ENCODE data around the gene KRT16. TPM values are rescaled to one million over a fixed set of nuclear protein-coding genes. Genes with fewer than 3 reads are reported as not detected.
"Not testable (repeated sequence)": the region's sequence is repeated elsewhere in the genome, so short reads cannot be mapped to it uniquely, and the experiment has no call there.

The KRT16 gene
- total and polyA plus RNA-seq, 2 donors (not counting 3 experiments of a cell fraction or from before 2014, with no cell fraction given), result not detected

DNA sequence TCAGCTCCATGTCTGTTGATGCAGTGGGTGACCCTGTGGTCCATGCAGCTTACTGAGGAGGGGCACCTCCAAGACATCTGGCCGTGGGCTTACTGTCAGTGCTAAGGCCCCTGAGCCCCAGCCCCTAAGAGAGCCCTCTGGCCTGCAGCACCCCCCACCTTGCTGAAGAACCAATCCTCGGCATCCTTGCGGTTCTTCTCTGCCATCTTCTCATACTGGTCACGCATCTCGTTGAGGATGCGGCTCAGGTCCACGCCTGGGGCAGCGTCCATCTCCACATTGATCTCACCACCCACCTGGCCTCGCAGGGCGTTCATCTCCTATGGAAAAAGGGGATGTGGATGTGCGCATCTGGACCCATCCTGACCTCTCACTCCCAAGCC is 8.9 kb upstream of the KRT16 start:
- DNase-seq (ENCODE audit: low read depth, low spot score); dilution Hi-C loops (cut with MboI; ENCODE audit: extremely low pct_ligation_motif_present, low sequenced_read_pairs); H3K9me3 ChIP-seq (replicated peaks; ENCODE audit: control insufficient read depth, insufficient read depth, low read length): not testable (repeated sequence)

DNA sequence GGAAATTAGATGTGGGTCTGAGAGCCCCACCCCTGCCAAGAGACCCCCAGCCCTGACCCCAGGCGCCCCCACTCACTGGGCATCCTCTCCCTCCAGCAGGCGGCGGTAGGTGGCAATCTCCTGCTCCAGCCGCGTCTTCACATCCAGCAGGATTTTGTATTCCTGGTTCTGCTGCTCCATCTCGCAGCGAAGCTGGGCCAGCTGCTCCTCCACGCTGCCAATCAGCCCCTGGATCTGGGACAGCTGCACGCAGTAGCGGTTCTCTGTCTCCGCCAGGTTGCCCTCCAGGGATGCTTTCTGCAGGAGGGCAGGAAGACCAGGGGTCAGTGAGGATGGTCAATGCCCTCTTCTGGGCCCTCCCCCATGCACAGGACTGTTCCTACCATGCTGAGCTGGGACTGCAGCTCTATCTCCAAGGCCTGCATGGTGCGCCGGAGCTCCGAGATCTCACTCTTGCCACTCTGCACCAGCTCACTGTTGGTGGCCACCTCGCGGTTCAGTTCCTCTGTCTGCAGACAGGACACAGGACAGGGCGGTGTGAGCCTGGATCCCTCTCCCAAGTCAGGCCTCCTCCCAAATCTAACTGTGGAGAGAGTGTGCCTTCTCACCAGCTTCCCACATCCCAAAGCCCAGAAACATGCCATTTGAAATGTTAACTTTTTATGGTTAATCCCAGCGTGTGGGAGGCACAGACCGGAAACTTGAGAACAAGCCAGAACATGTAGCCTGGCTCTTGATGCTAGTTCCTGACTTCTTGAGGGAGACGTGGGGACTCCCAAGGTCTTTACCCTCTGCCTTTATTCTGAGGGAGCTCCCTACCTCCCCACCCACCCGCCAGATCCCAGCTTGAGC is 8.2 kb upstream of the KRT16 start:
- Histone ChIP-seq H4K20me1 (replicated peaks; ENCODE audit: control insufficient read depth, extremely low read depth, insufficient read depth, low read length) (no peaks in the 10 kb centered on the region), H3K79me2 (ENCODE audit: control insufficient read depth, insufficient read depth, low read length) (no peaks in the 10 kb centered on the region), H3K9me1 (replicated peaks; ENCODE audit: control insufficient read depth, extremely low read depth, insufficient read depth, low read length) (no peaks in the 10 kb centered on the region), H3K36me3 (ENCODE audit: control insufficient read depth in 2 of 2, extremely low read depth in 1 of 2, insufficient read depth in 2 of 2, low read length in 2 of 2) (no peaks in the 10 kb centered on the region), H3K9me3 (replicated peaks; ENCODE audit: control insufficient read depth, insufficient read depth, low read length) (no peaks in the 10 kb centered on the region), H3K27me3 (ENCODE audit: control insufficient read depth in 2 of 2, insufficient read depth in 2 of 2, low read length in 2 of 2) (no peaks in the 10 kb centered on the region), H3K4me3 (replicated peaks in 1 of 3; ENCODE audit: insufficient read depth in 1 of 3, low read depth in 1 of 3, low read length in 3 of 3) (no peak overlapping the region), H3K4me2 (ENCODE audit: insufficient read depth, low read length) (no peak overlapping the region), H3K27ac (ENCODE audit: insufficient read depth, low read depth, low read length) (no peak overlapping the region), H2AFZ (ENCODE audit: low read depth, low read length) (no peak overlapping the region), H3K9ac (replicated peaks; ENCODE audit: extremely low read depth, insufficient read depth, low read length) (no peak overlapping the region), H3K4me1 (ENCODE audit: control insufficient read depth, extremely low read depth, insufficient read depth, low read length) (no peaks in the 10 kb centered on the region)
- FAIRE-seq (no peak), DNase-seq (ENCODE audit: low read depth, low spot score) (no peak)
- intact Hi-C loops (cut with micrococcal nuclease), result no loop called here
- ChIA-PET POLR2A (no interaction called here), CTCF (interaction anchor here (1.0 to 1.6 kb wide), 3 partner anchors 28 to 72 kb away, joined by 3 to 5 read pairs (median 3); no protein-coding TSS in a partner anchor)
- dilution Hi-C loops (cut with MboI; ENCODE audit: extremely low pct_ligation_motif_present, low sequenced_read_pairs), result no loop called here
- BruUV-seq (replicated peaks), result no TSS peak
- TF ChIP-seq MAX (IDR thresholded peaks at IDR 0.05; ENCODE audit: insufficient read depth, insufficient read length) (no peak), EZH2 (IDR thresholded peaks at IDR 0.05; ENCODE audit: borderline replicate concordance, low read depth, low read length, severe bottlenecking) (no peak), POLR2AphosphoS5 (IDR thresholded peaks at IDR 0.05; ENCODE audit: insufficient read depth, low read depth, low read length) (no peak), MYC (IDR thresholded peaks at IDR 0.05; ENCODE audit: low read depth, low read length) (no peak), FOS (IDR thresholded peaks at IDR 0.05; ENCODE audit: borderline replicate concordance, insufficient read depth, low read length) (no peak), POLR2A (IDR thresholded peaks at IDR 0.05; ENCODE audit: low read depth, low read length) (no peak), JUN (IDR thresholded peaks at IDR 0.05; ENCODE audit: borderline replicate concordance, insufficient read depth, insufficient read length, low read depth) (no peak)
- TF ChIP-seq, protein P1, sequence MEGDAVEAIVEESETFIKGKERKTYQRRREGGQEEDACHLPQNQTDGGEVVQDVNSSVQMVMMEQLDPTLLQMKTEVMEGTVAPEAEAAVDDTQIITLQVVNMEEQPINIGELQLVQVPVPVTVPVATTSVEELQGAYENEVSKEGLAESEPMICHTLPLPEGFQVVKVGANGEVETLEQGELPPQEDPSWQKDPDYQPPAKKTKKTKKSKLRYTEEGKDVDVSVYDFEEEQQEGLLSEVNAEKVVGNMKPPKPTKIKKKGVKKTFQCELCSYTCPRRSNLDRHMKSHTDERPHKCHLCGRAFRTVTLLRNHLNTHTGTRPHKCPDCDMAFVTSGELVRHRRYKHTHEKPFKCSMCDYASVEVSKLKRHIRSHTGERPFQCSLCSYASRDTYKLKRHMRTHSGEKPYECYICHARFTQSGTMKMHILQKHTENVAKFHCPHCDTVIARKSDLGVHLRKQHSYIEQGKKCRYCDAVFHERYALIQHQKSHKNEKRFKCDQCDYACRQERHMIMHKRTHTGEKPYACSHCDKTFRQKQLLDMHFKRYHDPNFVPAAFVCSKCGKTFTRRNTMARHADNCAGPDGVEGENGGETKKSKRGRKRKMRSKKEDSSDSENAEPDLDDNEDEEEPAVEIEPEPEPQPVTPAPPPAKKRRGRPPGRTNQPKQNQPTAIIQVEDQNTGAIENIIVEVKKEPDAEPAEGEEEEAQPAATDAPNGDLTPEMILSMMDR (IDR thresholded peaks at IDR 0.05; ENCODE audit: extremely low read depth in 1 of 2, insufficient read depth in 1 of 2, low read depth in 1 of 2, low read length in 2 of 2), result no peak

More for the DNA sequence above, 8.9 kb upstream of the KRT16 start:
- H3K27ac ChIP-seq (ENCODE audit: insufficient read depth, low read depth, low read length); H3K4me2 ChIP-seq (ENCODE audit: insufficient read depth, low read length); BruUV-seq (replicated peaks); H3K9ac ChIP-seq (replicated peaks; ENCODE audit: extremely low read depth, insufficient read depth, low read length); H3K4me1 ChIP-seq (ENCODE audit: control insufficient read depth, extremely low read depth, insufficient read depth, low read length); FAIRE-seq; H4K20me1 ChIP-seq (replicated peaks; ENCODE audit: control insufficient read depth, extremely low read depth, insufficient read depth, low read length); H3K4me3 ChIP-seq (replicated peaks in 1 of 3; ENCODE audit: insufficient read depth in 1 of 3, low read depth in 1 of 3, low read length in 3 of 3); POLR2A ChIA-PET; intact Hi-C loops (cut with micrococcal nuclease); H3K27me3 ChIP-seq (ENCODE audit: control insufficient read depth in 2 of 2, insufficient read depth in 2 of 2, low read length in 2 of 2); H2AFZ ChIP-seq (ENCODE audit: low read depth, low read length); H3K36me3 ChIP-seq (ENCODE audit: control insufficient read depth in 2 of 2, extremely low read depth in 1 of 2, insufficient read depth in 2 of 2, low read length in 2 of 2); H3K79me2 ChIP-seq (ENCODE audit: control insufficient read depth, insufficient read depth, low read length); H3K9me1 ChIP-seq (replicated peaks; ENCODE audit: control insufficient read depth, extremely low read depth, insufficient read depth, low read length): not testable (repeated sequence)
- CTCF ChIA-PET, result interaction anchor here (1.6 kb wide), 1 partner anchor 41 kb away, joined by 3 read pairs; no protein-coding TSS in a partner anchor
